Lower leg skin (tissue), 4 donors: ENCODE measurements around the gene OMG. TPM values are rescaled to one million over a fixed set of nuclear protein-coding genes. Genes with fewer than 3 reads are reported as not detected.

Experiments used
- DNase-seq, 2 donors: peaks; one replicate each; pipeline ENCODE4 v3.0.0-alpha.2; 2019; ENCODE audit warnings: low spot score in 2 of 2
- H3K4me3 ChIP-seq: fragments of 200-600 bp; sonication (generic); 2 replicates; pipeline ENCODE4 v1.5.1; 2017; ENCODE audit warnings: mild to moderate bottlenecking, low read depth; ENCODE audit not compliant: poor library complexity, severe bottlenecking
- POLR2A ChIP-seq, 2 donors: fragments of 450-650 bp; IDR thresholded peaks; one replicate each; pipeline ENCODE4 v1.6.1; 2016 to 2017; ENCODE audit warnings: antibody characterized with exemption in 2 of 2, mild to moderate bottlenecking in 1 of 2, moderate library complexity in 1 of 2
- WGBS, 2 donors: methylation state at CpG; one replicate each; pipeline ENCODE4 v1.1.5; 2018; 5-methylcytosine and 5-hydroxymethylcytosine counted together
- intact Hi-C: fragments of 100-400 bp; cut with DNase I; formaldehyde crosslinking; loops from one replicate; pipeline ENCODE4 v1.15.0; 2023; ENCODE audit warnings: low total_unique reads
- total RNA-seq, 4 donors: library from RNA; depleted of rRNA; stranded (reverse); fragments of >200 nt; gene quantifications; one replicate each; pipeline ENCODE4 v1.1.0, GENCODE V29; 2016
- TF ChIP-seq, protein P1 (sequence below), 3 donors: fragments of 450-650 bp; IDR thresholded peaks; one replicate each; pipeline ENCODE4 v1.5.1; 2016; ENCODE audit warnings: antibody characterized with exemption in 3 of 3, mild to moderate bottlenecking in 3 of 3, moderate library complexity in 2 of 3

The OMG gene
- total RNA-seq, 4 donors from 2014 or later, result not detected

GRCh38 chr17:31254654-31255053 is 42.4 kb downstream of the OMG start:
- WGBS, 2 donors, result 83 to 90% methylated on average over 2 of the region's 2 CpGs
- no peak for TF ChIP-seq POLR2A (IDR thresholded peaks at IDR 0.05)
- TF ChIP-seq, protein P1, sequence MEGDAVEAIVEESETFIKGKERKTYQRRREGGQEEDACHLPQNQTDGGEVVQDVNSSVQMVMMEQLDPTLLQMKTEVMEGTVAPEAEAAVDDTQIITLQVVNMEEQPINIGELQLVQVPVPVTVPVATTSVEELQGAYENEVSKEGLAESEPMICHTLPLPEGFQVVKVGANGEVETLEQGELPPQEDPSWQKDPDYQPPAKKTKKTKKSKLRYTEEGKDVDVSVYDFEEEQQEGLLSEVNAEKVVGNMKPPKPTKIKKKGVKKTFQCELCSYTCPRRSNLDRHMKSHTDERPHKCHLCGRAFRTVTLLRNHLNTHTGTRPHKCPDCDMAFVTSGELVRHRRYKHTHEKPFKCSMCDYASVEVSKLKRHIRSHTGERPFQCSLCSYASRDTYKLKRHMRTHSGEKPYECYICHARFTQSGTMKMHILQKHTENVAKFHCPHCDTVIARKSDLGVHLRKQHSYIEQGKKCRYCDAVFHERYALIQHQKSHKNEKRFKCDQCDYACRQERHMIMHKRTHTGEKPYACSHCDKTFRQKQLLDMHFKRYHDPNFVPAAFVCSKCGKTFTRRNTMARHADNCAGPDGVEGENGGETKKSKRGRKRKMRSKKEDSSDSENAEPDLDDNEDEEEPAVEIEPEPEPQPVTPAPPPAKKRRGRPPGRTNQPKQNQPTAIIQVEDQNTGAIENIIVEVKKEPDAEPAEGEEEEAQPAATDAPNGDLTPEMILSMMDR (IDR thresholded peaks at IDR 0.05), result no peak
- intact Hi-C loops, result no loop called here
- DNase-seq, result no peak
- no peak overlapping the region for H3K4me3 ChIP-seq

- intact Hi-C loops, result no loop called here
- DNase-seq, result no peak
- 42 to 63% methylated on average over 1 of the region's 1 CpG for WGBS, 2 donors
- no peak overlapping the region for H3K4me3 ChIP-seq
- TF ChIP-seq, protein P1 (IDR thresholded peaks at IDR 0.05), result no peak
- no peak for TF ChIP-seq POLR2A (IDR thresholded peaks at IDR 0.05)
Measured at GRCh38 chr17:31252741-31253140, 44.3 kb downstream of the OMG start.

- no peak overlapping the region for H3K4me3 ChIP-seq
- TF ChIP-seq, protein P1 (IDR thresholded peaks at IDR 0.05), result no peak
- TF ChIP-seq POLR2A (IDR thresholded peaks at IDR 0.05), result no peak
- DNase-seq, result no peak
- intact Hi-C loops, result no loop called here
Measured at GRCh38 chr17:31251970-31252328, 45.1 kb downstream of the OMG start.

- intact Hi-C loops, result no loop called here
- H3K4me3 ChIP-seq, result no peak overlapping the region
- 77 to 78% methylated on average over 1 of the region's 1 CpG for WGBS, 2 donors
- no peak for DNase-seq
- TF ChIP-seq, protein P1 (IDR thresholded peaks at IDR 0.05), result no peak
Measured at GRCh38 chr17:31251105-31251969, 45.7 kb downstream of the OMG start.

- intact Hi-C loops, result no loop called here
- WGBS, 2 donors, result 79 to 91% methylated on average over 1 of the region's 1 CpG
- no peak overlapping the region for H3K4me3 ChIP-seq
- TF ChIP-seq, protein P1 (IDR thresholded peaks at IDR 0.05), result no peak
- no peak for TF ChIP-seq POLR2A (IDR thresholded peaks at IDR 0.05)
- DNase-seq, result no peak
Measured at GRCh38 chr17:31250229-31250628, 46.8 kb downstream of the OMG start.

GRCh38 chr17:31249835-31250141 is 47.3 kb downstream of the OMG start:
- TF ChIP-seq, protein P1 (IDR thresholded peaks at IDR 0.05), result no peak
- TF ChIP-seq POLR2A (IDR thresholded peaks at IDR 0.05), result no peak
- no peak overlapping the region for H3K4me3 ChIP-seq
- WGBS, 2 donors, result 89 to 92% methylated on average over 4 of the region's 4 CpGs
- intact Hi-C loops, result no loop called here
- DNase-seq, result no peak
